Measurements from ENCODE around the gene DCST1.

DCST1 gene

GRCh38 chr1:155000726-155001424 lies 32.7 kb upstream of the DCST1 start:
- DNase-seq (ENCODE audit: low read depth in 2 of 2) = peak; percentile 79 to 88

GRCh38 chr1:155001425-155001674 lies 32.3 kb upstream of the DCST1 start:
- DNase-seq (ENCODE audit: low read depth in 2 of 2) = no peak

GRCh38 chr1:155001675-155002463 lies 31.8 kb upstream of the DCST1 start:
- DNase-seq (ENCODE audit: low read depth in 2 of 2) = peak; percentile 98 to 100

- DNase-seq (ENCODE audit: low read depth in 2 of 2) = no peak
Observed at GRCh38 chr1:155002464-155003226, 31.0 kb upstream of the DCST1 start, which contains the start of gene ZBTB7B. ZBTB7B (plus strand) TSS chr1:155002802; CDS start chr1:155014661, 11,859 bp downstream.

- DNase-seq (ENCODE audit: low read depth in 2 of 2) = no peak
Observed at GRCh38 chr1:155003227-155003765, 30.3 kb upstream of the DCST1 start.

- no peak for DNase-seq (ENCODE audit: low read depth in 2 of 2)
Observed at GRCh38 chr1:155003766-155004351, 29.8 kb upstream of the DCST1 start.

GRCh38 chr1:155004352-155005075 lies 29.1 kb upstream of the DCST1 start:
- no peak for DNase-seq (ENCODE audit: low read depth in 2 of 2)

GRCh38 chr1:155005076-155006011 lies 28.3 kb upstream of the DCST1 start:
- no peak for DNase-seq (ENCODE audit: low read depth in 2 of 2)

- no peak for DNase-seq (ENCODE audit: low read depth in 2 of 2)
Observed at GRCh38 chr1:155006601-155007101, 27.0 kb upstream of the DCST1 start.

- no peak for DNase-seq (ENCODE audit: low read depth in 2 of 2)
Observed at GRCh38 chr1:155007251-155007828, 26.3 kb upstream of the DCST1 start.

GRCh38 chr1:155008015-155008941 lies 25.3 kb upstream of the DCST1 start:
- DNase-seq (ENCODE audit: low read depth in 2 of 2) = peak; percentile 71 to 85

GRCh38 chr1:155009221-155009711 lies 24.4 kb upstream of the DCST1 start:
- DNase-seq (ENCODE audit: low read depth in 2 of 2) = peak in 1 of 2 donors; percentile 30

GRCh38 chr1:155009742-155010141 lies 23.9 kb upstream of the DCST1 start:
- DNase-seq (ENCODE audit: low read depth in 2 of 2) = no peak

- no peak for DNase-seq (ENCODE audit: low read depth in 2 of 2)
Observed at GRCh38 chr1:155010211-155010918, 23.3 kb upstream of the DCST1 start.

GRCh38 chr1:155011004-155011416 lies 22.6 kb upstream of the DCST1 start:
- DNase-seq (ENCODE audit: low read depth in 2 of 2) = no peak

GRCh38 chr1:155011437-155012025 lies 22.1 kb upstream of the DCST1 start:
- DNase-seq (ENCODE audit: low read depth in 2 of 2) = no peak

GRCh38 chr1:155012026-155012546 lies 21.5 kb upstream of the DCST1 start:
- peak in 1 of 2 donors; percentile 42 for DNase-seq (ENCODE audit: low read depth in 2 of 2)
